Loucy (cell line): ENCODE results near the gene AEBP2.
"Not testable (repeated sequence)": the region's sequence is repeated elsewhere in the genome, so short reads cannot be mapped to it uniquely, and the experiment has no call there.

Experiments
- H2AFZ ChIP-seq: fragments of 200-600 bp; sonication (generic); 2 replicates; pipeline ENCODE4 v1.6.0; 2016; ENCODE audit warnings: antibody characterized with exemption, mild to moderate bottlenecking, low read length, moderate library complexity
- H3F3A ChIP-seq: fragments of 200-600 bp; 2 replicates; pipeline ENCODE4 v1.6.0; 2016; ENCODE audit warnings: antibody characterized with exemption, low read depth, mild to moderate bottlenecking
- H3K27me3 ChIP-seq: fragments of 200-600 bp; sonication (generic); 2 replicates; pipeline ENCODE4 v1.6.1; 2014; ENCODE audit warnings: low read length, mild to moderate bottlenecking; ENCODE audit not compliant: insufficient read depth, poor library complexity, severe bottlenecking
- H3K36me3 ChIP-seq: fragments of 200-600 bp; sonication (generic); 2 replicates; pipeline ENCODE4 v1.6.1; 2016; ENCODE audit warnings: low read length; ENCODE audit not compliant: insufficient read depth
- H3K4me1 ChIP-seq: fragments of 200-600 bp; sonication (generic); 2 replicates; pipeline ENCODE4 v1.5.1; 2014; ENCODE audit warnings: low read length, mild to moderate bottlenecking; ENCODE audit not compliant: insufficient read depth, poor library complexity, severe bottlenecking
- H3K4me2 ChIP-seq: fragments of 200-600 bp; sonication (generic); 2 replicates; pipeline ENCODE4 v1.6.0; 2014; ENCODE audit warnings: antibody characterized with exemption, low read length, low read depth, mild to moderate bottlenecking; ENCODE audit not compliant: poor library complexity, severe bottlenecking
- H3K4me3 ChIP-seq: fragments of 200-600 bp; sonication (generic); 2 replicates; pipeline ENCODE4 v1.5.1; 2014; ENCODE audit warnings: low read length, mild to moderate bottlenecking, mixed read lengths; ENCODE audit not compliant: poor library complexity, severe bottlenecking
- H3K79me2 ChIP-seq: fragments of 200-600 bp; sonication (generic); 2 replicates; pipeline ENCODE4 v1.6.1; 2014; ENCODE audit warnings: low read length; ENCODE audit not compliant: insufficient read depth
- H3K9ac ChIP-seq: fragments of 200-600 bp; sonication (generic); 2 replicates; pipeline ENCODE4 v1.6.0; 2014; ENCODE audit warnings: mild to moderate bottlenecking, low read depth, low read length, moderate library complexity; ENCODE audit not compliant: poor library complexity, severe bottlenecking
- H3K9me2 ChIP-seq: fragments of 200-600 bp; sonication (generic); replicated peaks from 2 replicates; pipeline ENCODE4 v1.6.1; 2016; ENCODE audit warnings: low read depth, low read length, mixed read lengths
- H3K9me3 ChIP-seq: fragments of 200-600 bp; sonication (generic); 2 replicates; pipeline ENCODE4 v1.6.1; 2014; ENCODE audit warnings: mild to moderate bottlenecking, antibody characterized with exemption, low read length, low read depth; ENCODE audit not compliant: insufficient read depth
- H4K20me1 ChIP-seq: fragments of 200-600 bp; sonication (generic); 2 replicates; pipeline ENCODE4 v1.6.0; 2014; ENCODE audit warnings: antibody characterized with exemption, low read length, mild to moderate bottlenecking; ENCODE audit not compliant: insufficient read depth, poor library complexity, severe bottlenecking
- CTCF ChIP-seq: fragments of 200-600 bp; sonication (generic); conservative IDR thresholded peaks from 2 replicates; pipeline ENCODE4 v1.5.1; 2014; ENCODE audit warnings: mild to moderate bottlenecking, antibody characterized with exemption, low read length
- EZH2phosphoT487 ChIP-seq: fragments of 200-600 bp; IDR thresholded peaks from 2 replicates; pipeline ENCODE4 v1.6.1; 2018; ENCODE audit warnings: antibody characterized with exemption, mild to moderate bottlenecking, moderate library complexity, borderline replicate concordance

The AEBP2 gene

GRCh38 chr12:19439059-19440018 is at the start of gene AEBP2:
AEBP2 (plus strand) TSS chr12:19439492; CDS start chr12:19439700, 208 bp downstream.
- Histone ChIP-seq H3K4me3 (peak within 1 kb of the TSS; percentile 92), H3K9ac (peak within 1 kb of the TSS; percentile 98), H3K9me3 (no peaks in the 10 kb centered on the region), H2AFZ (peak within 1 kb of the TSS; percentile 87), H3K4me2 (peak within 1 kb of the TSS; percentile 75), H3K9me2 (no peaks in the 10 kb centered on the region), H4K20me1 (peaks cover 43% of the 10 kb centered on the region), H3K79me2 (peaks cover 47% of the 10 kb centered on the region), H3F3A (peaks cover 11% of the 10 kb centered on the region; the same call in 1 of the 2 replicates), H3K36me3 (no peaks in the 10 kb centered on the region), H3K4me1 (peaks cover 47% of the 10 kb centered on the region), H3K27me3 (peaks cover 7% of the 10 kb centered on the region)
- TF ChIP-seq EZH2phosphoT487 (no peak), CTCF (no peak)

- H3K79me2 ChIP-seq, result no peaks in the 10 kb centered on the region
- H2AFZ ChIP-seq, result no peak overlapping the region
- H3K4me1 ChIP-seq, result no peaks in the 10 kb centered on the region
- H3K4me2 ChIP-seq, result no peak overlapping the region
- H3K9me2 ChIP-seq, result no peaks in the 10 kb centered on the region
- H3F3A ChIP-seq, result no peaks in the 10 kb centered on the region
- no peak overlapping the region for H3K4me3 ChIP-seq
- H3K27me3 ChIP-seq, result no peaks in the 10 kb centered on the region
- no peaks in the 10 kb centered on the region for H4K20me1 ChIP-seq
- H3K9me3 ChIP-seq, result no peaks in the 10 kb centered on the region
- no peaks in the 10 kb centered on the region for H3K36me3 ChIP-seq
- no peak overlapping the region for H3K9ac ChIP-seq
- TF ChIP-seq CTCF (no peak), EZH2phosphoT487 (no peak)
Measured at GRCh38 chr12:19390051-19390598, 49.2 kb upstream of the AEBP2 start.

- H3K4me2 ChIP-seq, H4K20me1 ChIP-seq, H2AFZ ChIP-seq: not testable (repeated sequence)
Measured at GRCh38 chr12:19392644-19393043, 46.6 kb upstream of the AEBP2 start.

More at GRCh38 chr12:19392644-19393043, 46.6 kb upstream of the AEBP2 start:
- H3K79me2 ChIP-seq, H3K9me3 ChIP-seq, H3K27me3 ChIP-seq, H3K4me1 ChIP-seq, H3K4me3 ChIP-seq, H3F3A ChIP-seq, H3K9ac ChIP-seq, H3K9me2 ChIP-seq, H3K36me3 ChIP-seq: not testable (repeated sequence)
